Gastrocnemius medialis (tissue), 4 donors: ENCODE data around the gene PTEN.

Experiments used
- CTCF ChIP-seq, 5 experiments: fragments of 450-650 bp in 3 of 5; fragments of 200-600 bp in 2 of 5; sonication (generic) in 2 of 5; IDR thresholded peaks in 4 of 5; conservative IDR thresholded peaks in 1 of 5; 1 replicate in 4 of 5; 2 replicates in 1 of 5; pipeline ENCODE4 v1.5.1; 2016 to 2019; ENCODE audit warnings: antibody characterized with exemption in 5 of 5, mild to moderate bottlenecking in 3 of 5, moderate library complexity in 3 of 5
- POLR2A ChIP-seq, 2 donors: fragments of 450-650 bp; IDR thresholded peaks; one replicate each; pipeline ENCODE4 v1.6.1; 2017; ENCODE audit warnings: antibody characterized with exemption in 2 of 2, mild to moderate bottlenecking in 2 of 2, moderate library complexity in 2 of 2

GRCh38 chr10:87952612-87953011, 89.2 kb downstream of the PTEN start:
- TF ChIP-seq CTCF (IDR thresholded peaks at IDR 0.05 in 4 of 5, conservative IDR thresholded peaks at IDR 0.05 in 1 of 5) = no peak
- no peak for TF ChIP-seq POLR2A (IDR thresholded peaks at IDR 0.05)
